ENCODE measurements around the gene SEZ6.
A peak's percentile ranks its signal among the peaks of the same experiment; 100 is the strongest.
"Not testable (repeated sequence)": the region's sequence is repeated elsewhere in the genome, so short reads cannot be mapped to it uniquely, and the experiment has no call there.

SEZ6 gene

DNA sequence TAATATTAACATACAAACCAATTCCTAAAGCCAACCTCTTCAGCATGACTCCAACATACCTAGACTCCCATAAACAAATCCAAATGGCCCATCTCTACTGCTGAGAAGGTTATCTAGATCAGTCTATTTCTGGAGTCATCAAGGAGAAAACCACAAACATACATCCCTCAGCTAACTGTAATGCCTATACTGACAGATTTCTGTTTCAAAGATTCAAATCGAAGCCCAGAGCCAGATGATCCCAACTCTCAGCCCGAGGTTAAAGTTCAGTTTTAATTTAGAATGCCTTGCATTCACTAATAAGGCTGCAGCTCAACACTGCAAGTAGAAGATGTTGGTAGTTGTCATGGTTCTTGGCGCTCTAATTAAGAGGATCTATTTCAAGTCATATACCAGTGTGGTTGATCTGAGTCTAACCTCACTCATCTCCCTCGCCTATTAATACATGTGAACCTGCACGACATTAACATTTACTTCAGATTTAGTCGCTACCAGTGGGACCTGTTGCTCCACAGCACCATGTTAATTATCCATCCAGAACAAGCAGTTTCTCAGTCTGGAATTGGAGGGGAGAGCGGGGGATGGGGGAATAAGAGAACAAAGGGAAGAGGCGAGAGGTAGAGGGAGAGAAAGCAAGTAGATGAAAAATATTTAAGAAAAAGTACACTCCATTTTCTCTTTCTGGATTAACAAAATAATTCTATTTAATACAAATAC is 69.9 kb downstream of the SEZ6 start:
- DNase-seq (ENCODE audit: low read depth): no peak

DNA sequence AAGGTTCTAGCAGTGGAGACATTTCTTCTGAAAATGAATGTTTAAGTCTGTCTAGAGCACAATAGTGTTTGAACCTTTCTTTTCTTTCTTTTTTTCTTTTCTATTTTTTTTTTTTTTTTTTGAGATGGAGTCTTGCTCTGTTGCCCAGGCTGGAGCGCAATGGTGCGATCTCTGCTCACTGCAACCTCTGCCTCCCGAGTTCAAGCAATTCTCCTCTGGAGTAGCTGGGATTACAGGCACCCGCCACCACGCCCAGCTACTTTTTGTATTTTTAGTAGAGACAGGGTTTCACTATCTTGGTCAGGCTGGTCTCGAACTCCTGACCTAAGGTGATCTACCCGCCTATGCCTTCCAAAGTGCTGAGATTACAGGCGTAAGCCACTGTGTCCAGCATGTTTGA is 71.3 kb downstream of the SEZ6 start:
- not testable (repeated sequence) for DNase-seq (ENCODE audit: low read depth)

DNA sequence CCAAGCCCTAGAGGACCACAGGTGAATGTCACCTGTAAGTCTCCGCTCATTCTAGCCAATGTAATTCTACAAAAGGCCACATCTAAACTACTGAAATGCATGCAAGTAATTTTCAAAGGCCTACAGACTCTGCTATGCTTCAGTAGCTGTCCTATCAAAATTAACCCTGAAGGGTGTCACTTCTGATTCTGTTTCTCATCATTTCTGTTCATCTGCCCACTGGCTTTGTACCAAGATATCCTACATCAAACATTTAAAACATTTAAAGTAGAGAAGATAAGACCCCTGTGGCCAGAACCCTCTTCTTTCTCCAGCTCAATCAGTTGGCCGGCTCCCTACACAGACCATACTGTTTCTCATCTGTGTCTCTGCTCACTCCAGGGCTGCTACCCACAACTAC is 76.0 kb downstream of the SEZ6 start:
- no peak for DNase-seq (ENCODE audit: low read depth)

DNA sequence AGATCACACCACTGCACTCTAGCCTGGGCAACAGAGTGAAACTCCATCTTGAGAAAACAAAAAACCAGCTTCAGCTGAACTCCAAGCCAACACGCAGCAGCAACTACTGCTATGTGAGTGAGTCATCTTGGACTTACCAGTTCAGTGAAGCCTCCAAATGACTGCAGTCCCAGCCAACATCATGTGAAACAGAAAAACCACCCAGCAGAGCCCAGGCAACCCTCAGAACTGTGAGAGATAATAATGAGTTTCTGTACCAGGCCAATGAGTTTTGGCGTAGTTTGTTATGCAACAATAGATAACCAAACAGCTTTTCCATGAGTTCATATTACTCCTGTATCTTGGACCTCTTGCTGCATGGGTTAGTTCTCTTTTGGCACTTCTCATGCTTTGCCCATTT is 77.8 kb downstream of the SEZ6 start:
- DNase-seq (ENCODE audit: low read depth): no peak

GRCh38 chr17:28926786-28927185 is 79.0 kb downstream of the SEZ6 start:
- DNase-seq (ENCODE audit: low read depth): no peak

DNA sequence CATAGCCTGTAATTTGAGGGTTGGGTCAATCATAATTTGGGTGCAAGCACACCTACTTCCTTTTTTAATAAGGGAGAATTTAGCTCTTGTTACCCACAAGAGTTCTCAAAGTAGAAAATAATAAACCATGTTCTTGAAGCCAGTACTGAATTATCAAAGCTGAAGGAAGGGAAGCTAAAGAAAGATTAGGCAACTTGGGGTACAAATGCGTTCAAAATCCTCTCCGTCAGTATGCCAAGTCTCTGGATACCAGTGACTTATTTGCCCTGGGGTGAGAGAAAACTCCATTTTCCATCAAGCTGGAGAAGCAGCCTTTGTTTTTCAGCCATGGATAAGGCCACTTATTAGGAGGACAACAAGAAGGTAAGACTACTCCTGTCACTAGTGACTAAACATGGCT is 79.5 kb downstream of the SEZ6 start:
- no peak for DNase-seq (ENCODE audit: low read depth)

DNA sequence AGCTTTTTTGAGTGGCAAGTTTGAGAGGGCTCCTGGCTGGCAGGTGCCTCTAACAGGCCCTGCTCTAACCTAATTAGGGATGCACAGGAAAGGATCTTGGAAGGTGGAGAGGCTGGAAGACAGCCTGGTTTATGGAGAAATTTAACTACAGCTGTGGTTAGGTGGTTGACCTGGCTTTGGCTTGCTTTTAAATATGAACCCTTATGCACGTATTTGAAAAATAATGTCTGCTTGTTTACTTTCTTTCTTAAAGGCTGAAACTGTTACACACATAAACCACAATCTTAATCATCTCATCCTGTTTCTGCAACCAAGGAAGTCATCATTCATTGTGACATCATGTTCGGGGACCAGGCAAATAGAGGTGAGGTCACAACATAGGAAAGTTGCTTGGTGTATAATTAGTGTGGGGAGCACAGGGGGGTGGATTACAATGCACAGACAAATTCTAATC is 79.9 kb downstream of the SEZ6 start:
- DNase-seq (ENCODE audit: low read depth): peak; percentile 38

GRCh38 chr17:28920201-28920600 is 85.6 kb downstream of the SEZ6 start:
- DNase-seq (ENCODE audit: low read depth): no peak

GRCh38 chr17:28918295-28918694 is 87.5 kb downstream of the SEZ6 start:
- no peak for DNase-seq (ENCODE audit: low read depth)

- no peak for DNase-seq (ENCODE audit: low read depth)
Measured at GRCh38 chr17:28917465-28917864, 88.4 kb downstream of the SEZ6 start.

DNA sequence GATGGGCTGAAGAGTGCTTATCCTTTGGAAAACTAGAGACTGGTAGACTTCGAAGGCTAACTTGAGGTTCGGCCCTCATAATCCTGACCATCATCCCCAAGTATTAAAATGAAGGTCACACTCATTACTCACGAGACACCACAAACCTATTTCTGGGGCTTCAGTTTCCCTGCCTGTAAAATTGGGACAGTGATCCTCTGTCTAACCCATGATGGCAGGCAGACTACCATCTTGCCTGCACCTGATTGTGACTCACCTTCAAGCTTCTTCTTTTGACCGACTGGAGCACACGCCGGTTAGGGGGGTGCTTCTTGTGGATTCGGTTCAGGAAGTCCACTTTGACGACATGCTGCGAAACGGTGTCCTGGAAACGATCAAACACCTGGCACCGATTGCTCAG is 88.8 kb downstream of the SEZ6 start:
- no peak for DNase-seq (ENCODE audit: low read depth)

DNA sequence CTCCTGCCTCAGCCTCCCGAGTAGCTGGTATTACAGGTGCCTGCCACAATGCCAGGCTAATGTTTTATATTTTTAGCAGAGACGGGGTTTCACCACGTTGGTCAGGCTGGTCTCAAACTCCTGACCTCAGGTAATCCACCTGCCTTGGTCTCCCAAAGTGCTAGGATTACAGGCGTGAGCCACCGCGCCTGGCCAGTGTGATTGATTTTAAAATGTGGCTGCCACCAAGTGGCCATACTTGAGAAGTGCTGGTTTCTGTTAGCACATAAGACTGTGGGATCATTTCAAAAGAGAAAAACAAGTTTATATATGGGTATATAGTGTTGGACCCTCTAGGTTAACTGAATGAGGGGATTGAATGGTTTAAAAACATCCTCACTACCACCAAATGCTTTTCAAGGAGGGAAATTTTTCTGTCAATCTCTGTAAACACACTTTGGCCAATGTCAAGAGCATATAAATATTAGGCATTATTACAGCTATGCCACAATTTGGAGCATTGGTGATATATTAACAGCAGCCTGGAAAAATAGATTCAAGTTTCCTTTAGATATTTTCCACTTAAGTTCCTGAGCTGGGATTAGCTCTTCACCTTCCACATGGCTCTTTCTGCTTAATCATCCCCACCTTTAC is 89.4 kb downstream of the SEZ6 start:
- DNase-seq (ENCODE audit: low read depth): no peak

- DNase-seq (ENCODE audit: low read depth): no peak
Measured at GRCh38 chr17:28912938-28913333, 92.9 kb downstream of the SEZ6 start.

DNA sequence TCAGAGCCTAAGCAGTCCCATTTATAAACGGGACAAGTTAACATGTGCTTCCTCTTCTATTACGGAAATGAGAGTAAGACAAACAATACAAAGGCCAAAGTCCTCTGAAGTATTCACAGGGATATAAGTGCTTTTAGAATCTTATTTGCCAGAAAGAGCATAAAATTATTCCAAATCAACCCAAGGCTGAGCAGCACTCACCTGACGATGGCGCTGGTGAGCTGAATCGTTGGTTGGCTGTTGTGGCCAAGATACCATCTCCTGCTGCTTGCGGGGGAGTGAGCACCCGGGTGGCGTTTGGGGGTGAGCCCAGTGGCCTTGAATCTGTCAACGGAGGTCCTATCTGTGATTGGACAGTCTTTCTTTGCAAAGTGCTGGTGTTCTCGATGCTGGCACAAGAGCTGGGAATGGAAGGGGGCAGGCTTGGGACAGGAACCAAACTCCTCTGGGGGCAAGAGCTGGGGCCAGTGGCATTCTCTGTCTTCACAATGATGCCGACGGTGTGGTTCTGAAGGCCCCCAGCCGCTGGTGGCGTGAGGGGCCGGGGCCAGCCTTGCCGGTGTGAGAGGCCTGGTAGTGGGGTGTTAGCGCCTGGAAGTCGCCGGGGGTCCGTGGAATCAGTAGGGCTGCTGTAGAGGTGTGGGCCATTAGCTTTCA is 93.4 kb downstream of the SEZ6 start:
- no peak for DNase-seq (ENCODE audit: low read depth)

GRCh38 chr17:28911411-28912045 is 94.3 kb downstream of the SEZ6 start:
- no peak for DNase-seq (ENCODE audit: low read depth)

GRCh38 chr17:28910534-28910933 is 95.3 kb downstream of the SEZ6 start:
- no peak for DNase-seq (ENCODE audit: low read depth)

GRCh38 chr17:28908640-28909167 is 97.1 kb downstream of the SEZ6 start:
- DNase-seq (ENCODE audit: low read depth): no peak

DNA sequence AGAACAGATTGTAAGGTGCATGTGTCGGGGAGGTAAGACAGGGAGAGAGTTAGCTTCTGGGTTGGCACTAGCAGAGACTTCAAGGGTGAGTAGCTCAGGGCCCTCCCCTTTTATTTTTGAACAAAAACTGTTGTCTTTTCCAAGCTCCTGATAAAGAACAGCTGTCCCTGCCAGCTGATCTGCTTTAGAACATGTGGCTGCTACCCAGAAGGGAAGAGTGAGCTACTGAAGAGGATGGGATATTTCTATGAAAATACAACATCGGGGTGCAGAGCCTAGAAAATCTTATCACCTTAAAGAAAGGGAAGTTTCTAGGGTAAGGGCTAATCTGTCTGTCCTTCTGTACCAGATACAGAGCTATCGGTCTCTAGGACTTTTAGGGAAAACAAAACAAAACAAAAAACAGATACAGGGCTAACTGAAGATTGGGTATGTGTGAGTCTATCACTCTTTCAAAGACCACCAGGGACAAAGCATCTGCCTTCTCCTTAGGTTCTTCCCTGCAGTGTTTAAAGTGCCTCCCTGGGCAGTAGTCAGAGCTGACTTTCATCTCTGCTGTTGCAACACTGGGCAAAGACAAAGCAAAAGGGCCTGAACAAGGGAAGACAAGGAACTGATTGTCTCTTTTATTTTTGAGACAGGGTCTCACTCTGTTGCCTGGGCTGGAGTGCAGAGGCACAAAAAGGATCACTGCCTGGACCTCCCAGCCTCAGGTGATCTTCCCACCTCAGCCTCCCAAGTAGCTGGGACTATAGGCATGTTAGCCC is 97.9 kb downstream of the SEZ6 start:
- DNase-seq (ENCODE audit: low read depth): no peak

DNA sequence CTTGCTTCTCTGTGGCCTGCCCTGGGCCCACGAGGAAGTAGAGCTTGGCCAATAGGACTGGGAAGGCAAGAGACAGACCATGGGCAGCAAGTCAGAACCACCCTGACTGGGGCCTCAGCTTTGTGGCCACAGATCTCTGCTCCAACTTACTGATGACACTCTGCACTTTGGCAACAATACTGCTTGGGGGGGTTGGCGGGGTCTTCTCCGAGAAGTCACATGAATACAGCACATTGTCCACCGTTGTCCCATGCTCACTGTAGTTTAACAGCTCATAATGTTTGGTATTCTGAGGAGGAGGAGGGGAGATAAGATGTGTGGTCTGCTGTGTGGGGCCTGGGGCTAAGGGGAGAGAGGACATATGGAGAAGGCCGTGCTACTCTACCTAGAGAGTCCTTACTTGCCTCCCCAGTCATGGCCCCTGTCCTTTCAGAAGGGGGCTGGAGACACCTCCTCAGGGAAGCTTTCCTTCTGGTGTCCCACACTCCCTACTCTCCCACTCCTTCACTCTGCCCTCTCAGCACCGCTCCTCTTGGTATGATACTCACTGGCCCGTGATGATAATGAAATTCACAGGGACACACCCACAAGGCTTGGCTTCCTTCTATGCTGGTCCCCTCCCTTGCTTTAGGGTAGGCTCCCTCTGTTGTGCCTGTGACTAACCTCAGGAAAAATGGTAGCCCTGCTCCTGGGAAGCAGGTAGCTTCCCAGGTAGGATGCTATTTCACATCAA is 99.0 kb downstream of the SEZ6 start:
- no peak for DNase-seq (ENCODE audit: low read depth)

DNA sequence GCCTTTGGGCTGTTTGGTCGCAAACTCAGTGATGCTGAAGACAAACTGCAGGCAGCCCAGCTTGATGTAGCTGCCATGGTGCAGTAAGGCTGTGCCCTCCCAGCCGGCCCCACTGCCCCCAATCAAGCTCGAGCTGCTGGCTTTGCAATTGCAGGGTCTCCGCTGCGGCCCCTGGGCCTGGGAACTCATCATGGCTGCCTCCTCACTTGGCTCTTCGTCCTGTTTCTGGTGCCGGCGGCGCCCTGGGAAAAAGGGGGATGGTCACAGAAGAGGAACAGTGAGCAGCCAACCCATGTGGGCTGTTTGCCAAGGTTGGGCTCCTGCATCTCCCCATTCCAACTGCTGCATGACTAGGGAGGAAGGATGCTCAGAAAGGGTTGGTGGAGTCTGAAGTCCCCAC is 99.6 kb downstream of the SEZ6 start:
- no peak for DNase-seq (ENCODE audit: low read depth)
